Transverse colon (tissue), 4 donors: ENCODE data around the gene RAB27B.

Source experiments
- EP300 ChIP-seq: sonication (generic); formaldehyde crosslinking; IDR thresholded peaks from one replicate; pipeline ENCODE4 v1.6.1; 2017; ENCODE audit warnings: antibody characterized with exemption, low read depth
- POLR2A ChIP-seq: fragments of 450-650 bp; IDR thresholded peaks from one replicate; pipeline ENCODE4 v1.6.1; 2016; ENCODE audit warnings: antibody characterized with exemption, mild to moderate bottlenecking, moderate library complexity
- POLR2AphosphoS5 ChIP-seq, 3 donors: sonication (generic); formaldehyde crosslinking; IDR thresholded peaks; one replicate each; pipeline ENCODE4 v1.6.1; 2016; ENCODE audit warnings: antibody characterized with exemption in 3 of 3
- TF ChIP-seq, protein P1 (sequence below), 5 experiments: fragments of 200-600 bp in 3 of 5; fragments of 450-650 bp in 2 of 5; sonication (generic) in 3 of 5; IDR thresholded peaks; 1 replicate in 2 of 5; 2 replicates in 3 of 5; pipeline ENCODE4 v1.5.1; 2016 to 2017; ENCODE audit warnings: antibody characterized with exemption in 5 of 5, inconsistent platforms in 3 of 5, mild to moderate bottlenecking in 2 of 5, moderate library complexity in 1 of 5

DNA sequence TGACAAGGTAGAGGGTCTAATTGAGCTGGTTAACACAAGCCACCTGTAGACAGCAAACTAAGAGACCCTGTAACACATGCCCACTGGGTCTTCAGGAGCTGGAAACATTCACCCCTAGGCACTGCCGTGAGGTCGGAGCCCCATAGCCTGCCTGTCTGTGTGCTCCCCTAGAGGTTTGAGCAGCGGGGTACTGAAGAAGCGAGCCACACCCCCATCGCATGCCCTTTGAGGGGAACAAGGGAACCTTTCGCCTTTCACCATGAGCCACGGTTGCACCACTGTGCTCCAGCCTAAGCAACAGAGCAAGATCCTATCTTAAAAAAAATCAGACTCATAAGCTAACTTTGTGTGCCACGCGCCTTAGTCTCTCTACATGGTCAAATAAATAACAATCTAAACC is 36.2 kb upstream of the RAB27B start:
- TF ChIP-seq, protein P1, sequence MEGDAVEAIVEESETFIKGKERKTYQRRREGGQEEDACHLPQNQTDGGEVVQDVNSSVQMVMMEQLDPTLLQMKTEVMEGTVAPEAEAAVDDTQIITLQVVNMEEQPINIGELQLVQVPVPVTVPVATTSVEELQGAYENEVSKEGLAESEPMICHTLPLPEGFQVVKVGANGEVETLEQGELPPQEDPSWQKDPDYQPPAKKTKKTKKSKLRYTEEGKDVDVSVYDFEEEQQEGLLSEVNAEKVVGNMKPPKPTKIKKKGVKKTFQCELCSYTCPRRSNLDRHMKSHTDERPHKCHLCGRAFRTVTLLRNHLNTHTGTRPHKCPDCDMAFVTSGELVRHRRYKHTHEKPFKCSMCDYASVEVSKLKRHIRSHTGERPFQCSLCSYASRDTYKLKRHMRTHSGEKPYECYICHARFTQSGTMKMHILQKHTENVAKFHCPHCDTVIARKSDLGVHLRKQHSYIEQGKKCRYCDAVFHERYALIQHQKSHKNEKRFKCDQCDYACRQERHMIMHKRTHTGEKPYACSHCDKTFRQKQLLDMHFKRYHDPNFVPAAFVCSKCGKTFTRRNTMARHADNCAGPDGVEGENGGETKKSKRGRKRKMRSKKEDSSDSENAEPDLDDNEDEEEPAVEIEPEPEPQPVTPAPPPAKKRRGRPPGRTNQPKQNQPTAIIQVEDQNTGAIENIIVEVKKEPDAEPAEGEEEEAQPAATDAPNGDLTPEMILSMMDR (IDR thresholded peaks at IDR 0.05): no peak
- TF ChIP-seq POLR2A (no peak), EP300 (no peak), POLR2AphosphoS5 (IDR thresholded peaks at IDR 0.05) (no peak)
